HEK293T (cell line): ENCODE data around the gene HNRNPL.

ENCODE experiments used
- NFRKB ChIP-seq: fragments of 450-650 bp; IDR thresholded peaks from 2 replicates; pipeline ENCODE4 v1.6.1; 2016; ENCODE audit warnings: mild to moderate bottlenecking, moderate library complexity
- PKNOX1 ChIP-seq: fragments of 450-650 bp; IDR thresholded peaks from 2 replicates; pipeline ENCODE4 v1.6.1; 2016

GRCh38 chr19:38850436-38850975 is 720 bp upstream of the HNRNPL start:
- TF ChIP-seq NFRKB (no peak), PKNOX1 (no peak)
